ENCODE results near the gene PLCH1.

- TF ChIP-seq CTCF (IDR thresholded peaks at IDR 0.05; ENCODE audit: borderline replicate concordance, extremely low read depth, low read length, poor library complexity, severe bottlenecking) (no peak), EZH2 (IDR thresholded peaks at IDR 0.05; ENCODE audit: borderline replicate concordance, low read depth, low read length, severe bottlenecking) (no peak)
Observed at GRCh38 chr3:155431856-155432570, 312.9 kb downstream of the PLCH1 start.

Data from DND-41 (cell line).